Epithelial cell of esophagus (primary cell): Measurements from ENCODE around the gene PABPN1L.
"Not testable (repeated sequence)": the region's sequence is repeated elsewhere in the genome, so short reads cannot be mapped to it uniquely, and the experiment has no call there.

Source experiments
- DNase-seq: peaks from one replicate; pipeline ENCODE4 v3.0.0; 2010; ENCODE audit warnings: low read depth
- H3K4me3 ChIP-seq: 2 replicates; pipeline ENCODE4 v1.5.1; 2011; ENCODE audit warnings: mild to moderate bottlenecking, low read length, control low read depth
- TF ChIP-seq, protein P1 (sequence below): IDR thresholded peaks from 2 replicates; pipeline ENCODE4 v1.5.1; 2011; ENCODE audit warnings: low read depth, mild to moderate bottlenecking, low read length, control low read depth, inconsistent platforms; ENCODE audit not compliant: insufficient read depth; ENCODE audit errors: missing control alignments

Gene PABPN1L

DNA sequence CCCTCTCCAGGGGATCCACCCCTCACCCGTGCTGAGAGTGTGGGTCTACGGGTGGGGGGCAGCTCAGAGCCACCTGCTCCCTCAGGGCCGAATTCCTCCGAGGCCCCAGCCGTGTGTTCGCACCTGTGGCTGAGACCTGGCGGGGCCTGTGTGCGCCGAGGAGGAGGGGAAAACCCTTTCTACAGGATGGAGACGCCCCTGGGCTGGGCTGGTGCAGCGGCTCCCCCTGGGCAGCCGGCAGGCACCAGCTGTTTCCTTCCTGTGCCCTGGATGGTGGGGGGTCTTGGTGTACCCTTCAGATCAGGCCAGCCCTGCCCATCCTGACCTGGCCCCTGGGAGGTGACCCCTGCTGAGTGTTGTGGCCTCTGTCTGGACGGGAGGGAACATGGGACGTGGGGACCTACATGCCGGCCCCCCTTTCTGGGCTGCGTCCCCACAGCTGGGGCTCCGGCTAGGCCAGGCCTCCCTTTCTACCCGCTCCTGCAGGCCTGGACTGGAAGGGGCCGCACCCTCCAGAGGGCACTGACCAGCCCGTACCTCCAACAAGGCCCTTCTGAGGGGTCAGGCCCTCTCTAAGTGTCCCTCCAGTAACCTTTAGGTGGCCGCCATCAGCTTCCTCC lies 28.3 kb upstream of the PABPN1L start:
- no peak overlapping the region for H3K4me3 ChIP-seq
- TF ChIP-seq, protein P1, sequence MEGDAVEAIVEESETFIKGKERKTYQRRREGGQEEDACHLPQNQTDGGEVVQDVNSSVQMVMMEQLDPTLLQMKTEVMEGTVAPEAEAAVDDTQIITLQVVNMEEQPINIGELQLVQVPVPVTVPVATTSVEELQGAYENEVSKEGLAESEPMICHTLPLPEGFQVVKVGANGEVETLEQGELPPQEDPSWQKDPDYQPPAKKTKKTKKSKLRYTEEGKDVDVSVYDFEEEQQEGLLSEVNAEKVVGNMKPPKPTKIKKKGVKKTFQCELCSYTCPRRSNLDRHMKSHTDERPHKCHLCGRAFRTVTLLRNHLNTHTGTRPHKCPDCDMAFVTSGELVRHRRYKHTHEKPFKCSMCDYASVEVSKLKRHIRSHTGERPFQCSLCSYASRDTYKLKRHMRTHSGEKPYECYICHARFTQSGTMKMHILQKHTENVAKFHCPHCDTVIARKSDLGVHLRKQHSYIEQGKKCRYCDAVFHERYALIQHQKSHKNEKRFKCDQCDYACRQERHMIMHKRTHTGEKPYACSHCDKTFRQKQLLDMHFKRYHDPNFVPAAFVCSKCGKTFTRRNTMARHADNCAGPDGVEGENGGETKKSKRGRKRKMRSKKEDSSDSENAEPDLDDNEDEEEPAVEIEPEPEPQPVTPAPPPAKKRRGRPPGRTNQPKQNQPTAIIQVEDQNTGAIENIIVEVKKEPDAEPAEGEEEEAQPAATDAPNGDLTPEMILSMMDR: no peak
- DNase-seq: no peak

DNA sequence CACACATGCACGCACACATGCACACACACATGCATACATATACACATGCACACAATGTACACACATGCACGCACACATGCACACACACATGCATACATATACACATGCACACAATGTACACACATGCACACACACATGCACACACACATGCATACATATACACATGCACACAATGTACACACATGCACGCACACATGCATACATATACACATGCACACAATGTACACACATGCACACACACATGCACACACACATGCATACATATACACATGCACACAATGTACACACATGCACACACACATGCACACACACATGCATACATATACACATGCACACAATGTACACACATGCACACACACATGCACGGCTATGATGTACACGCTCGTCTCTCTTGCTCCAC lies 27.8 kb upstream of the PABPN1L start:
- not testable (repeated sequence) for DNase-seq, H3K4me3 ChIP-seq

DNA sequence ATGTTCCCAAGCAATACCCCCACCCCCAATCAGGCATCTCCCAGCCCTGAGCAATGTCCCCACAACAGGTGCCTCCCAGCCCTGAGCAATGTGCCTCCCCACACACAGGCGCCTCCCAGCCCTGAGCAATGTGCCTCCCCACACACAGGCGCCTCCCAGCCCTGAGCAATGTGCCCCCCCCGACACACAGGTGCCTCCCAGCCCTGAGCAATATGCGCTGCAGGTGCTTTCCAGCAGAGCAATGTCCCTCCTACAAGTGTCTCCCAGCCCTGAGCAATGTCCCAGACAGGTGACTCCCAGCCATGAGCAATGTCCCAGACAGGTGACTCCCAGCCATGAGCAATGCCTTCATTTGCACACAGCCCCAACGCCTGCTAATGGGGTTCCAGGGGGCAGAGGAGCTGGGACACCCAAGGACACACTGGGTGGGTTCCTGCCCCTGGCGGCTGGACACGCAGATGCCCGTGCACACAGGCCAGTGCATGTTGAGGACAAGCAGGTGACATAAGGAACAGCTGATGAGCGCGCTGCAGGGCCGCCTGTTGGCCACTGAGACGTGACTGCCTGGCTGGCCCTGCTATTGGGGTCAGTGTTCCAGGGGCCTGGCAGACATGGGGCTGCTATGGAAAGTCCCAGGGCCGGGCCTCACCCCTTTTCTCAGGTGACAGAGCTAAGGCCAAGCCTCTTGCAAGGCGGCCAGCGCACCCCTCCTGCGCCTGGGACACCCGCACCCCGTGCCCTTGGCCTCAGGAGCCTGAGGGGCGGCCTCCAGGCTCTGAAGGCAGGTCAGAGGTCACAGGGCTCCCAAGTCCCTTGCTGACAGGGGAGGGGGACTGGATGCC lies 26.9 kb upstream of the PABPN1L start:
- no peak overlapping the region for H3K4me3 ChIP-seq
- TF ChIP-seq, protein P1: no peak
- no peak for DNase-seq

DNA sequence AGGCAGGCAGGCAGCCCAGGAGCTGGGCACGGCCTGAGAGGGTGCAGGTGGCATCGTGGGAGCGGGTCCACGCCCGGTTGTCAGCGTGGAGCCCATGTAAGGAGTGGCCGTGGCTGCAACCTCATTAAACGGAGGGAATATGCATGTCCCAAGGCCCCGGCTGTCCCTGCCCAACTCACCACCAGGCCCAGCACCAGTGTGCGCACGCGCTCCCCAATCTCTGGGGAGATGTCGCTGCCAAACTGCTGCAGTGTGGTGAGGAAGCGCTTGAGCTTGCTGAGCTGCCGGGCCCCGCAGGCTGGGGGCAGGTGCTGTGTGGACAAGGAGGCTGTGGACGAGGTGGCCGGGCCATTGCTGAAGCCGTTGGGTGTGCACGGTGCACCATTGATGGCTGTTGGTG lies 25.6 kb upstream of the PABPN1L start:
- H3K4me3 ChIP-seq: no peak overlapping the region
- TF ChIP-seq, protein P1: no peak
- no peak for DNase-seq

DNA sequence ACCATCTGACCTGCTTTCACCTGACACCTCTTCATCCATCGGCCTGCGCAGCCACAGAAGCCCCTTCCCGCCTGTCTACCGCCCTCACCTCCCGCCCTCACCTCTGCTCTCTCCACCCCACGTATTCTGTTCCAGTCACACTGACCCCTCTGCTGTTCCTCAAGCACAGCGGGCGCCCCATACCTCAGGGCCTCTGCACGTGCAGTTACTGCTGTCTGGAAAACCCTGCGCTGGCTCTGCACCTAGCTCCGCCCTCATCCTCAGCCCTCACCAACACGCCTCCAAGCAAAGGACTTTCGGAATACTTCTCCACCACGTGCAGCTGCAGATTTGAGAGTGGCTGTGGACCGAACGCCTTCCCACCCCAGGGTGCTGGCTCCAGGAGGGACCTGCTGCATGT lies 24.6 kb upstream of the PABPN1L start:
- DNase-seq: no peak
- TF ChIP-seq, protein P1: no peak
- no peak overlapping the region for H3K4me3 ChIP-seq

DNA sequence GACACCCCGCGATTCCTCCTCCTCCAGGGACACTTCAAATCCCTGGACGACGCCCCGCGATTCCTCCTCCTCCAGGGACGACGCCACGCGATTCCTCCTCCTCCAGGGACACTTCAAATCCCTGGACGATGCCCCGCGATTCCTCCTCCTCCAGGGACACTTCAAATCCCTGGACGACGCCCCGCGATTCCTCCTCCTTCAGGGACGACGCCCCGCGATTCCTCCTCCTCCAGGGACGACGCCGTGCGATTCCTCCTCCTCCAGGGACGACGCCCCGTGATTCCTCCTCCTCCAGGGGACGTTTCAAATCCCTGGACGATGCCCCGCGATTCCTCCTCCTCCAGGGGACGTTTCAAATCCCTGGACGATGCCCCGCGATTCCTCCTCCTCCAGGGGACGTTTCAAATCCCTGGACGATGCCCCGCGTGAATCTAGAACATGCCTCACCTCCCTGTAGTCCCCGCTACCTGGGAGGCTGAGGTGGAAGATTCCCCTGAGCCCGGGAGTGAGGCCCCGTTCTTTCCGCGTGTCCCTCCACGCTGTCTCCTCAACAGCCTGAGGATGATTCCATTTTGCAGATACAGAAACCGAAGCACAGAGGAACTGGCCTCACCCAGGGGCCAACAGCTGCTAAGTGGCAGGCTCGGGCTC lies 23.4 kb upstream of the PABPN1L start:
- H3K4me3 ChIP-seq, DNase-seq: not testable (repeated sequence)

DNA sequence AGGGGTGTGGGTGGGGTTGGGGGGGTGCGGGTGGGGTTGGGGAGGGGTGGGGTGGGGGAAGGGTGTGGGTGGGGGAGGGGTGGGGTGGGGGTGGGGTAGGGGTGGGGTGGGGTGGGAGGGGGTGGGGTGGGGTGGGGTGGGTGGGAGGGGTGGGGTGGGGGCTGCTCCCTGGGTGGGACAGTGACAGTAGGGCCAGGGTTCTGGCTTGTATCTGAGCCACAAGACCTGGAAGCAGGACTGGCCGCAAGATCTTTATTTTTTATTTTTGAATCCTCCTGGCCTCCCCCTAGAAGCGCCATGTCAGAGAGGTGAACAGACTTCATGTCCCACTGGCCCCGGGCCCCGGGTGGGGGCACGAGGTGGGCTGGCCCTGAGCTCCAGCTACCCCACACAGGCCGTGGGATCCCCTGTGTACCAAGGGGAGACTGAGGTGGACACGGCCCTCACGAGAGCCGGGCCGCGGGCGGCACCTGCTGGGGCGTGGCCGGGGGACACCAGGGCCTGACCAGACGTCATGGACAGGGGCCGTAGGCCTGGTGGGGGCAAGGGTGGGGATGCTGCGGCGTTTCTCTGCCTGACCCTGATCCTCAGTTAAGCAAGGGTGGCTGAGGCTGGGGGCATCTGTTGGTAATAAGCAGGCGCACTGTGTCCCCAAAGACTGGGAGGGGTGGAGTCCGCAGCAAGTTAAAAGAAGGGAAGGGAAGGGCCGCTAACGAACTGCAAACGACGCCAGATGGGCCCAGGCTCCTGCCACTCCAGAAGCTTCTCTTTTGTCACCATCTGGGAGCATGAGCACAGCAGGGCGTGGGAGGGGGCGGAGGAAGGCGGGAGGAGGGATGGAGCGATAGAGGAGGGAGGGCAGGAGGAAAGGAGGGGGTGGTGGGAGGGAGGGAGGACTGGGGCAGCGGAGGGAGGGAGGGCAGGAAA lies 22.3 kb upstream of the PABPN1L start:
- no peak for DNase-seq
- TF ChIP-seq, protein P1: no peak
- no peak overlapping the region for H3K4me3 ChIP-seq
